Keratinocyte (primary cell): ENCODE measurements around the gene TAMALIN. TPM values are rescaled to one million over a fixed set of nuclear protein-coding genes. Genes with fewer than 3 reads are reported as not detected.

ENCODE experiments used
- DNase-seq: peaks from one replicate; pipeline ENCODE4 v3.0.0-alpha.2; 2011; ENCODE audit warnings: low read depth, missing footprints, low spot score
- FAIRE-seq: peaks from 2 replicates; lab custom pipeline; 2011; peaks lifted over from hg19 to GRCh38; lab: Jason Lieb, UNC
- H2AFZ ChIP-seq: 2 replicates; pipeline ENCODE4 v1.6.0; 2012; ENCODE audit warnings: low read length, control low read depth, inconsistent platforms; ENCODE audit not compliant: control insufficient read depth
- H3K27ac ChIP-seq: 2 replicates; pipeline ENCODE4 v1.5.1; 2011; ENCODE audit warnings: low read length; ENCODE audit not compliant: control insufficient read depth, insufficient read depth
- H3K27me3 ChIP-seq: 3 replicates; pipeline ENCODE4 v1.6.0; 2011; ENCODE audit warnings: low read length; ENCODE audit not compliant: control insufficient read depth, insufficient read depth; ENCODE audit errors: extremely low read depth
- H3K36me3 ChIP-seq, 2 experiments: 2 replicates in 1 of 2; 3 replicates in 1 of 2; pipeline ENCODE4 v1.5.1; 2011; ENCODE audit warnings: low read length in 2 of 2, mild to moderate bottlenecking in 1 of 2; ENCODE audit not compliant: control insufficient read depth in 2 of 2, insufficient read depth in 2 of 2; ENCODE audit errors: extremely low read depth in 1 of 2
- H3K4me1 ChIP-seq: 3 replicates; pipeline ENCODE4 v1.5.1; 2011; ENCODE audit warnings: low read length; ENCODE audit not compliant: control insufficient read depth, insufficient read depth; ENCODE audit errors: extremely low read depth
- H3K4me2 ChIP-seq: 3 replicates; pipeline ENCODE4 v1.6.0; 2011; ENCODE audit warnings: low read depth, low read length; ENCODE audit not compliant: control insufficient read depth, insufficient read depth; ENCODE audit errors: extremely low read depth
- H3K4me3 ChIP-seq, 3 experiments: fragments of 200-600 bp in 1 of 3; sonication (generic) in 1 of 3; 2 replicates in 2 of 3; 3 replicates in 1 of 3; pipeline ENCODE4 v1.5.1; 2011 to 2016; ENCODE audit warnings: low read length in 3 of 3, mild to moderate bottlenecking in 3 of 3, control low read depth in 2 of 3, inconsistent platforms in 1 of 3, low read depth in 1 of 3, mixed read lengths in 1 of 3, mixed run types in 1 of 3, moderate library complexity in 1 of 3; ENCODE audit not compliant: control insufficient read depth in 2 of 3, insufficient read depth in 2 of 3; ENCODE audit errors: extremely low read depth in 1 of 3
- H3K79me2 ChIP-seq: 2 replicates; pipeline ENCODE4 v1.6.0; 2012; ENCODE audit warnings: low read length; ENCODE audit not compliant: control insufficient read depth, insufficient read depth
- H3K9ac ChIP-seq: 3 replicates; pipeline ENCODE4 v1.6.0; 2011; ENCODE audit warnings: low read length; ENCODE audit not compliant: control insufficient read depth, insufficient read depth; ENCODE audit errors: extremely low read depth
- H3K9me1 ChIP-seq: 3 replicates; pipeline ENCODE4 v1.6.0; 2011; ENCODE audit warnings: low read length; ENCODE audit not compliant: control insufficient read depth, insufficient read depth; ENCODE audit errors: extremely low read depth
- H3K9me3 ChIP-seq: 2 replicates; pipeline ENCODE4 v1.5.1; 2012; ENCODE audit warnings: low read depth, low read length; ENCODE audit not compliant: control insufficient read depth
- H4K20me1 ChIP-seq: 3 replicates; pipeline ENCODE4 v1.6.0; 2011; ENCODE audit warnings: low read length; ENCODE audit not compliant: control insufficient read depth, insufficient read depth; ENCODE audit errors: extremely low read depth
- EZH2 ChIP-seq: IDR thresholded peaks from one replicate; pipeline ENCODE4 v1.6.1; 2012; ENCODE audit warnings: inconsistent platforms, mild to moderate bottlenecking, low read length, moderate library complexity
- dilution Hi-C: fragments of 300-500 bp; cut with MboI; formaldehyde crosslinking; loops from one replicate; pipeline ENCODE4 v1.7.0; 2020; ENCODE audit warnings: low sequenced_read_pairs; ENCODE audit not compliant: extremely low pct_ligation_motif_present
- polyA plus RNA-seq, 5 experiments: library from polyadenylated mRNA; depleted of rRNA in 3 of 5; stranded (reverse) in 3 of 5; stranded (forward) in 1 of 5; unstranded in 1 of 5; fragments of >200 nt; gene quantifications; 1 replicate in 1 of 5; 2 replicates in 3 of 5; 3 replicates in 1 of 5; pipeline versions ENCODE4 v1.2.1 to v1.2.3, GENCODE V29; 2011 to 2012; ENCODE audit warnings: missing spikeins in 2 of 5, low read depth in 1 of 5, low replicate concordance in 1 of 5
- TF ChIP-seq, protein P1 (sequence below), 3 experiments: IDR thresholded peaks in 1 of 3; conservative IDR thresholded peaks in 1 of 3; optimal IDR thresholded peaks in 1 of 3; 2 replicates in 2 of 3; 3 replicates in 1 of 3; pipeline versions ENCODE3 to v1.5.1; 2011; ENCODE audit warnings: low read length in 3 of 3, mild to moderate bottlenecking in 3 of 3, moderate library complexity in 2 of 3, control low read depth in 1 of 3, inconsistent platforms in 1 of 3; ENCODE audit not compliant: insufficient read depth in 2 of 3; ENCODE audit errors: extremely low read depth in 1 of 3

TAMALIN gene
- polyA plus RNA-seq, 1 donor (not counting 4 experiments of a cell fraction or from before 2014, with no cell fraction given): 0.54 TPM

DNA sequence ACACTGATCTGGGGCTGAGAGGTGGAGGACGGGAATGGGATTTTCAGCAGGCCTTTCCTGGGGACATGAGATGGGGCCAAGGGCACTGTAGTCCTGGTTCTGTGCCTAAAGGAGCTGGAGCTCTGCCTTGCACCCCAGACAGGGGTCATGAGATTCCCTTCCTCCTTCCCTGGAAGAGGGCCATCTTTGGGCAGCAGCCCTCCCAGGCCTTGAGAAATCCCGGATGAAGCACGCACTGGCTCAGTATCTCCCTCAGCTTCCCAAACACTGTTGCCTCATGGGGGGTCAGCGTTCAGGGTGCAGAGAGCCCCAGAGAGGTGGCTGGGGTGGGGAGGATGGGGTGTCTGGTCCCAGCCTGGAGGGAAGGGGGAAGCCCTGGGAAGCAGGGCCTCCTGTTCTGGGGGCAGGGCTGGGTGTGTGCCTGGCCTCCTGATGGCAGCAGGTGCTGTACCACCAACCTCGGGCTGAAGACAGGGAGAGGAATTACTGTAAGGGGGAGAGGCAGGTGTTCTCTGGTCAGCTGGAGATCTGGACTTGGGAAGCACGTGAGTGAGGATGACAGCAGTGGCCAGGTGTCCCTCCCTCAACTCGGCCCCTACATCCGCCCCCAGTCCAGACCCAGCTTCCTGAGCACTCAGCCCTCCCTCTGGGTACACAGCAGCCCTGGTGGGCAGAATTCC lies 36.1 kb downstream of the TAMALIN start:
- Histone ChIP-seq H3K9me3 (no peaks in the 10 kb centered on the region), H3K79me2 (no peaks in the 10 kb centered on the region), H3K27ac (no peak overlapping the region), H3K4me2 (no peak overlapping the region), H3K9ac (no peak overlapping the region), H4K20me1 (no peaks in the 10 kb centered on the region), H3K4me1 (no peaks in the 10 kb centered on the region), H3K4me3 (no peak overlapping the region), H3K36me3 (no peaks in the 10 kb centered on the region), H2AFZ (no peak overlapping the region), H3K27me3 (no peaks in the 10 kb centered on the region), H3K9me1 (no peaks in the 10 kb centered on the region)
- FAIRE-seq (no peak), DNase-seq (no peak)
- dilution Hi-C loops: no loop called here
- TF ChIP-seq, protein P1, sequence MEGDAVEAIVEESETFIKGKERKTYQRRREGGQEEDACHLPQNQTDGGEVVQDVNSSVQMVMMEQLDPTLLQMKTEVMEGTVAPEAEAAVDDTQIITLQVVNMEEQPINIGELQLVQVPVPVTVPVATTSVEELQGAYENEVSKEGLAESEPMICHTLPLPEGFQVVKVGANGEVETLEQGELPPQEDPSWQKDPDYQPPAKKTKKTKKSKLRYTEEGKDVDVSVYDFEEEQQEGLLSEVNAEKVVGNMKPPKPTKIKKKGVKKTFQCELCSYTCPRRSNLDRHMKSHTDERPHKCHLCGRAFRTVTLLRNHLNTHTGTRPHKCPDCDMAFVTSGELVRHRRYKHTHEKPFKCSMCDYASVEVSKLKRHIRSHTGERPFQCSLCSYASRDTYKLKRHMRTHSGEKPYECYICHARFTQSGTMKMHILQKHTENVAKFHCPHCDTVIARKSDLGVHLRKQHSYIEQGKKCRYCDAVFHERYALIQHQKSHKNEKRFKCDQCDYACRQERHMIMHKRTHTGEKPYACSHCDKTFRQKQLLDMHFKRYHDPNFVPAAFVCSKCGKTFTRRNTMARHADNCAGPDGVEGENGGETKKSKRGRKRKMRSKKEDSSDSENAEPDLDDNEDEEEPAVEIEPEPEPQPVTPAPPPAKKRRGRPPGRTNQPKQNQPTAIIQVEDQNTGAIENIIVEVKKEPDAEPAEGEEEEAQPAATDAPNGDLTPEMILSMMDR (optimal IDR thresholded peaks at IDR 0.05 in 1 of 3, IDR thresholded peaks at IDR 0.05 in 1 of 3, conservative IDR thresholded peaks at IDR 0.05 in 1 of 3; ENCODE audit: extremely low read depth in 1 of 3, insufficient read depth in 2 of 3, low read length in 3 of 3): no peak
- no peak for TF ChIP-seq EZH2

DNA sequence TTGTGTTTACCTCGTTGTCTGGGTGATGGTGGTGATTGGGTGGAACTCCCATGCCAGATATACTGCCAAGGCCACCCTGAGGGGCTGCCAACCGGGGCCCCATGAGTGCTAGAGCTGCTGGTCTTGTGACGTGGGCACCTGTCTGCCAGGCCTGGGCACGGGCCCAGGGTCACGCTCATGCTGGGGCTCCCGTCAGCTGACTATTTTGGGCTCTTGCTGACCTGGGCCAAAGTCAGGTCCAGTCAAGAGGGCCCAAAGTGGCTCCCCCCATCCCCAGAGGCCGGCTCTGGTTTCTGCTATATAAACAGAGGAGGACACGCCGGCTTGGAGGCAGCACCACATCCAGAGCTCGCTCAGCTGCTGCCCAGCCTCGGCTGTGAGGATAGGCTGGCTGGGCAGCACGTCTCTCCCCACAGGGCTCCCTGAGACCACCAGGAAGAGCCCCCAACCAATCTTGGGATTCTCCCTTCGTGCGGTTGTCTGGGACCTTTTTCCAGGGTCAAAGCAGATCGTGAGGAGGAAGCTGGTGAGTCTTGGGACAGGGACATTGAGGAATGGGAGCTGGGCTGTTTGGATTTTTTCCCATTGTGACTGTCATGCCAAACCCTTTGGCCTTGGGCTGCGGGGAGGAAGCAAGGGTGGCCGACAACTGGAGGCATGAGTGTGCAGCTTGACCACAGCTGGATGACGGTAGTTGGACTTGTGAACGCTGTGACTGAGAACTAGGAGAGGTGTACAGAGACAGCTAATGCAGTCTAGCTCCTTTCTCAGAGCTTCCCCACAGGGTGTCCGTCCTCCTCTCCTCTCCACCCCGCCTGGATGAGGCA lies 36.9 kb downstream of the TAMALIN start:
- Histone ChIP-seq H3K4me1 (no peaks in the 10 kb centered on the region), H3K9ac (no peak overlapping the region), H3K4me2 (no peak overlapping the region), H3K4me3 (no peak overlapping the region), H3K27me3 (no peaks in the 10 kb centered on the region), H4K20me1 (no peaks in the 10 kb centered on the region), H3K79me2 (no peaks in the 10 kb centered on the region), H3K27ac (no peak overlapping the region), H3K36me3 (no peaks in the 10 kb centered on the region), H3K9me3 (no peaks in the 10 kb centered on the region), H2AFZ (no peak overlapping the region), H3K9me1 (no peaks in the 10 kb centered on the region)
- no peak for TF ChIP-seq EZH2
- TF ChIP-seq, protein P1 (optimal IDR thresholded peaks at IDR 0.05 in 1 of 3, IDR thresholded peaks at IDR 0.05 in 1 of 3, conservative IDR thresholded peaks at IDR 0.05 in 1 of 3; ENCODE audit: extremely low read depth in 1 of 3, insufficient read depth in 2 of 3, low read length in 3 of 3): no peak
- FAIRE-seq (no peak), DNase-seq (no peak)
- dilution Hi-C loops: no loop called here
